ENCODE data around the gene KRT7. TPM values are rescaled to one million over a fixed set of nuclear protein-coding genes. Genes with fewer than 3 reads are reported as not detected.

Gene KRT7
- total RNA-seq, 1 experiment from 2014 or later: 3,783 TPM

DNA sequence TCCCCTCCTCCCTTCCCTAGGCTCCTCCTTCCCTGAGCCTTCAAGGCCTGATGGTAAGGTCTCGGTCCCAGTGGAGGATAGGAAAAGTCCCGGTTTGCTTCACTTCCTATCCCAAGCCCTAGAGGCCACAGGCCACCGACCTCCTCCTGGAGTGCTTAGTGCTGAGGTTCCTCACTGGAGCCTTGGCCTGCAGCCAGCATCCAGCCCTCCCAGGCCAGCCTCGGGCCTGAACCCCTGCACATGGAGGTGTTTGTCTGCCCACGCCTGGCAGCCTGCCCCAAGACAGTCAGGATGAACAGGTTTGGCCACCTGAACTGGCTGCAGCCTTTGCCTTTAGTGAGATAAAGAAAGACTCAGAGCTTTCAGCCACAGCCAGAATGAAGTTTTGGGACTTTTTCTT, 15.8 kb upstream of the KRT7 start:
- Histone ChIP-seq H3F3A (ENCODE audit: insufficient read depth, low read depth) (peaks cover 51% of the 10 kb centered on the region), H3K27me3 (ENCODE audit: insufficient read depth, low read depth) (no peaks in the 10 kb centered on the region), H2AFZ (no peak overlapping the region), H3K79me2 (ENCODE audit: low read depth) (peaks cover 11% of the 10 kb centered on the region; the same call in 1 of the 2 replicates), H4K20me1 (ENCODE audit: insufficient read depth) (no peaks in the 10 kb centered on the region), H3K4me2 (peak overlapping the region; percentile 74), H3K9me2 (ENCODE audit: insufficient read depth) (no peaks in the 10 kb centered on the region), H3K27ac (peak overlapping the region; percentile 85), H3K9me3 (ENCODE audit: insufficient read depth, low read depth) (no peaks in the 10 kb centered on the region), H3K36me3 (ENCODE audit: low read depth) (no peaks in the 10 kb centered on the region), H3K4me3 (peak overlapping the region; percentile 40; the same call in 1 of the 2 replicates), H3K4me1 (replicated peaks; ENCODE audit: insufficient read depth) (peaks cover 90% of the 10 kb centered on the region)
- no TSS peak for BruUV-seq (replicated peaks)
- DNase-seq: peak; percentile 95 to 97
- CTCF ChIA-PET: interaction anchor here (0.5 to 0.6 kb wide), 2 partner anchors 152 to 617 kb away, joined by 3 to 4 read pairs; partner anchors contain the start of gene KRT79
- no peak for TF ChIP-seq CTCF (conservative IDR thresholded peaks at IDR 0.05)
- intact Hi-C loops (cut with micrococcal nuclease; ENCODE audit: unreplicated experiment): loop anchor here (5.0 kb wide), 1 partner anchor 655 kb away; no protein-coding TSS in a partner anchor
- POLR2A ChIA-PET (ENCODE audit: unreplicated experiment): interaction anchor here (0.6 to 1.0 kb wide), 4 partner anchors 18 to 306 kb away, joined by 3 to 6 read pairs (median 4); no protein-coding TSS in a partner anchor

GRCh38 chr12:52218001-52218400, 15.0 kb upstream of the KRT7 start:
- Histone ChIP-seq H3K27ac (peak overlapping the region; percentile 85), H3K4me3 (peak overlapping the region; percentile 40; the same call in 1 of the 2 replicates), H3F3A (ENCODE audit: insufficient read depth, low read depth) (peaks cover 58% of the 10 kb centered on the region), H3K79me2 (ENCODE audit: low read depth) (peaks cover 11% of the 10 kb centered on the region; the same call in 1 of the 2 replicates), H2AFZ (no peak overlapping the region), H3K4me1 (replicated peaks; ENCODE audit: insufficient read depth) (peaks cover 95% of the 10 kb centered on the region), H3K36me3 (ENCODE audit: low read depth) (no peaks in the 10 kb centered on the region), H3K9me3 (ENCODE audit: insufficient read depth, low read depth) (no peaks in the 10 kb centered on the region), H4K20me1 (ENCODE audit: insufficient read depth) (no peaks in the 10 kb centered on the region), H3K4me2 (peak overlapping the region; percentile 74), H3K9me2 (ENCODE audit: insufficient read depth) (no peaks in the 10 kb centered on the region), H3K27me3 (ENCODE audit: insufficient read depth, low read depth) (no peaks in the 10 kb centered on the region)
- ChIA-PET POLR2A (ENCODE audit: unreplicated experiment) (interaction anchor here (0.7 to 1.0 kb wide), 2 partner anchors 71 to 305 kb away, joined by 3 to 5 read pairs; no protein-coding TSS in a partner anchor), CTCF (no interaction called here)
- DNase-seq: no peak
- BruUV-seq (replicated peaks): no TSS peak
- TF ChIP-seq EZH2 (IDR thresholded peaks at IDR 0.05; ENCODE audit: low read depth): no peak
- TF ChIP-seq CTCF (conservative IDR thresholded peaks at IDR 0.05): no peak
- intact Hi-C loops (cut with micrococcal nuclease; ENCODE audit: unreplicated experiment): loop anchor here (5.0 kb wide), 1 partner anchor 654 kb away; no protein-coding TSS in a partner anchor

DNA sequence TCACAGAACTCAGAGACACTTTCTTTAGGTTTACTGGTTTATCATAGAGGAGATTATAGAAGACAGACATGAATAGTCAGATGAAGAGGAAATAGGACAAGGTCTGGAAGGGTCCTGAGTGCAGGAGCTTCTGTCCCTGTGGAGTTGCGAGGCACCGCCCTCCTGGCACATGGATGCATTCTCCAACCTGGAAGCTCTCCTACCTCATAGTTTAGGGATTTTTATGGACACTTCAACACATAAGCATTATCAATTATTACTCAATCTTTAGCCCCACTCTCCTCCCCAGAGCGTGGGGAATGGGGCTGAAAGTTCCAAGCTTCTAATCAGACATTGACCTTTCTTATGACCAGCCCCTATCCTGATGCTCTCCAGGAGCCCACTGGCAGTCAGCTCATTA, 12.6 kb upstream of the KRT7 start:
- Histone ChIP-seq H3K4me2 (peak overlapping the region; percentile 54), H3K27me3 (ENCODE audit: insufficient read depth, low read depth) (no peaks in the 10 kb centered on the region), H3K4me1 (replicated peaks; ENCODE audit: insufficient read depth) (peaks cover 94% of the 10 kb centered on the region), H3K27ac (peak overlapping the region; percentile 68), H3K9me3 (ENCODE audit: insufficient read depth, low read depth) (no peaks in the 10 kb centered on the region), H2AFZ (no peak overlapping the region), H3F3A (ENCODE audit: insufficient read depth, low read depth) (peaks cover 43% of the 10 kb centered on the region), H3K9me2 (ENCODE audit: insufficient read depth) (no peaks in the 10 kb centered on the region), H3K36me3 (ENCODE audit: low read depth) (no peaks in the 10 kb centered on the region), H3K4me3 (no peak overlapping the region), H3K79me2 (ENCODE audit: low read depth) (0 out of 2 replicates have a peak, but pooled peaks cover 6% of the 10 kb centered on the region), H4K20me1 (ENCODE audit: insufficient read depth) (no peaks in the 10 kb centered on the region)
- intact Hi-C loops (cut with micrococcal nuclease; ENCODE audit: unreplicated experiment): no loop called here
- DNase-seq: no peak
- ChIA-PET POLR2A (ENCODE audit: unreplicated experiment) (interaction anchor here (0.7 kb wide), 1 partner anchor 10 kb away, joined by 4 read pairs; no protein-coding TSS in a partner anchor), CTCF (no interaction called here)
- TF ChIP-seq CTCF (conservative IDR thresholded peaks at IDR 0.05) (no peak), EZH2 (IDR thresholded peaks at IDR 0.05; ENCODE audit: low read depth) (no peak)
- no TSS peak for BruUV-seq (replicated peaks)
